ENCODE data around the gene HPN.
A peak's percentile ranks its signal among the peaks of the same experiment; 100 is the strongest.
"Not testable (repeated sequence)": the region's sequence is repeated elsewhere in the genome, so short reads cannot be mapped to it uniquely, and the experiment has no call there.

The HPN gene

GRCh38 chr19:35027009-35027408 lies 14.5 kb upstream of the HPN start:
- DNase-seq (ENCODE audit: low read depth in 2 of 2, low spot score in 1 of 2) = no peak

- no peak for DNase-seq (ENCODE audit: low read depth in 2 of 2, low spot score in 1 of 2)
Measured at GRCh38 chr19:35027851-35028599, 13.5 kb upstream of the HPN start.

- not testable (repeated sequence) for DNase-seq (ENCODE audit: low read depth in 2 of 2, low spot score in 1 of 2)
Measured at GRCh38 chr19:35028600-35028885, 13.0 kb upstream of the HPN start.

GRCh38 chr19:35029275-35029736 lies 12.2 kb upstream of the HPN start:
- DNase-seq (ENCODE audit: low read depth in 2 of 2, low spot score in 1 of 2) = not testable (repeated sequence)

GRCh38 chr19:35029737-35030256 lies 11.7 kb upstream of the HPN start:
- DNase-seq (ENCODE audit: low read depth in 2 of 2, low spot score in 1 of 2) = no peak

- peak in 1 of 2 donors; percentile 31 for DNase-seq (ENCODE audit: low read depth in 2 of 2, low spot score in 1 of 2)
Measured at GRCh38 chr19:35030257-35031071, 11.1 kb upstream of the HPN start, which contains the start of gene SCN1B. SCN1B (plus strand) TSS chr19:35030470; CDS start chr19:35030821, 351 bp downstream.

GRCh38 chr19:35031072-35031881 lies 10.2 kb upstream of the HPN start:
- DNase-seq (ENCODE audit: low read depth in 2 of 2, low spot score in 1 of 2) = no peak

- no peak for DNase-seq (ENCODE audit: low read depth in 2 of 2, low spot score in 1 of 2)
Measured at GRCh38 chr19:35032356-35032865, 9.1 kb upstream of the HPN start.

- DNase-seq (ENCODE audit: low read depth in 2 of 2, low spot score in 1 of 2) = no peak
Measured at GRCh38 chr19:35033067-35034004, 8.2 kb upstream of the HPN start.

- no peak for DNase-seq (ENCODE audit: low read depth in 2 of 2, low spot score in 1 of 2)
Measured at GRCh38 chr19:35034005-35034502, 7.5 kb upstream of the HPN start.

- DNase-seq (ENCODE audit: low read depth in 2 of 2, low spot score in 1 of 2) = no peak
Measured at GRCh38 chr19:35034588-35035382, 6.7 kb upstream of the HPN start.

- no peak for DNase-seq (ENCODE audit: low read depth in 2 of 2, low spot score in 1 of 2)
Measured at GRCh38 chr19:35037716-35038622, 3.6 kb upstream of the HPN start.

GRCh38 chr19:35038623-35039512 lies 2.7 kb upstream of the HPN start:
- DNase-seq (ENCODE audit: low read depth in 2 of 2, low spot score in 1 of 2) = no peak

- no peak for DNase-seq (ENCODE audit: low read depth in 2 of 2, low spot score in 1 of 2)
Measured at GRCh38 chr19:35039881-35040825, 1.4 kb upstream of the HPN start.

- DNase-seq (ENCODE audit: low read depth in 2 of 2, low spot score in 1 of 2) = no peak
Measured at GRCh38 chr19:35040826-35041547, 534 bp upstream of the HPN start.
